GM21423 (cell line): ENCODE data around the gene ARMH1.
"Not testable (repeated sequence)": the region's sequence is repeated elsewhere in the genome, so short reads cannot be mapped to it uniquely, and the experiment has no call there.

Experiments used
- ATAC-seq: cut with Tn5 transposase; IDR thresholded peaks from one replicate; pipeline ENCODE4 v1.9.1; 2021; ENCODE audit warnings: mild to moderate bottlenecking, moderate library complexity; ENCODE audit not compliant: unreplicated experiment

The ARMH1 gene

GRCh38 chr1:44766421-44766820, 91.9 kb downstream of the ARMH1 start:
- ATAC-seq = not testable (repeated sequence)
